WTC11 (cell line): ENCODE data around the gene FAM204A. TPM values are rescaled to one million over a fixed set of nuclear protein-coding genes. Genes with fewer than 3 reads are reported as not detected.

Experiments used
- ATAC-seq: fragments of 200-7000 bp; cut with Tn5 transposase; 2 replicates; pipeline ENCODE4 v1.10.0; 2021; ENCODE audit warnings: mild to moderate bottlenecking, moderate library complexity
- CTCF ChIA-PET: fragments of 300-600 bp; sonication (Branson Sonifier 250); formaldehyde crosslinking; loops from one replicate; lab custom pipeline; 2021; ENCODE audit warnings: antibody characterized with exemption; lab: Charles Lee
- POLR2A ChIA-PET: fragments of 350-600 bp; sonication (Branson Sonifier 250); formaldehyde crosslinking; loops from one replicate; lab custom pipeline; 2021; ENCODE audit warnings: antibody characterized with exemption; lab: Charles Lee
- DNase-seq: peaks from one replicate; pipeline ENCODE4 v3.0.0; 2021; ENCODE audit warnings: low spot score
- H3K27ac Mint-ChIP-seq: 2 replicates; pipeline ENCODE4 v1.8.0; 2021; ENCODE audit warnings: mixed read lengths
- H3K27me3 Mint-ChIP-seq: 2 replicates; pipeline ENCODE4 v1.8.0; 2021; ENCODE audit warnings: low read depth, mild to moderate bottlenecking, moderate library complexity, mixed read lengths
- H3K36me3 Mint-ChIP-seq: 2 replicates; pipeline ENCODE4 v1.8.0; 2021; ENCODE audit warnings: mixed read lengths
- H3K4me1 Mint-ChIP-seq: 2 replicates; pipeline ENCODE4 v1.8.0; 2022; ENCODE audit warnings: mixed read lengths
- H3K4me3 Mint-ChIP-seq: 2 replicates; pipeline ENCODE4 v1.8.0; 2021; ENCODE audit warnings: mild to moderate bottlenecking, moderate library complexity, mixed read lengths
- H3K9me3 Mint-ChIP-seq: 2 replicates; pipeline ENCODE4 v1.8.0; 2021; ENCODE audit warnings: mixed read lengths
- CREB1 ChIP-seq: sonication (generic); formaldehyde crosslinking; IDR thresholded peaks from 2 replicates; pipeline ENCODE4 v1.8.0; 2023; ENCODE audit warnings: mild to moderate bottlenecking, missing genetic modification reagents
- CREM ChIP-seq: sonication (generic); formaldehyde crosslinking; IDR thresholded peaks from 2 replicates; pipeline ENCODE4 v1.8.1; 2022; ENCODE audit warnings: mild to moderate bottlenecking, missing genetic modification reagents, moderate library complexity
- ELF4 ChIP-seq: sonication (generic); formaldehyde crosslinking; IDR thresholded peaks from 2 replicates; pipeline ENCODE4 v1.8.1; 2022; ENCODE audit warnings: low read depth, mild to moderate bottlenecking, moderate library complexity, missing genetic modification reagents
- GRHL2 ChIP-seq: fragments of 250-450 bp; sonication (Bioruptor Pico); IDR thresholded peaks from 2 replicates; pipeline ENCODE4 v1.8.0; 2022; ENCODE audit warnings: mild to moderate bottlenecking, moderate library complexity; ENCODE audit not compliant: insufficient replicate concordance, severe bottlenecking
- KAT7 ChIP-seq: sonication (generic); formaldehyde crosslinking; IDR thresholded peaks from 2 replicates; pipeline ENCODE4 v1.8.1; 2023; ENCODE audit warnings: missing genetic modification reagents, mild to moderate bottlenecking, borderline replicate concordance
- OVOL2 ChIP-seq: fragments of 250-450 bp; sonication (Bioruptor Pico); IDR thresholded peaks from 2 replicates; pipeline ENCODE4 v1.9.0; 2021; ENCODE audit warnings: mild to moderate bottlenecking, borderline replicate concordance
- PRRX2 ChIP-seq: fragments of 250-450 bp; sonication (Bioruptor Pico); IDR thresholded peaks from 2 replicates; pipeline ENCODE4 v1.8.0; 2021; ENCODE audit warnings: mild to moderate bottlenecking
- SMAD3 ChIP-seq: sonication (generic); formaldehyde crosslinking; IDR thresholded peaks from 2 replicates; pipeline ENCODE4 v1.8.0; 2022; ENCODE audit warnings: missing genetic modification reagents, mild to moderate bottlenecking, borderline replicate concordance
- SMAD4 ChIP-seq: sonication (generic); formaldehyde crosslinking; IDR thresholded peaks from 2 replicates; pipeline ENCODE4 v1.8.0; 2022; ENCODE audit warnings: mild to moderate bottlenecking, missing genetic modification reagents
- ZNF121 ChIP-seq: sonication (generic); formaldehyde crosslinking; IDR thresholded peaks from 2 replicates; pipeline ENCODE4 v1.8.0; 2023; ENCODE audit warnings: missing genetic modification reagents
- ZNF219 ChIP-seq: sonication (generic); formaldehyde crosslinking; IDR thresholded peaks from 2 replicates; pipeline ENCODE4 v1.8.0; 2023; ENCODE audit warnings: missing genetic modification reagents, mild to moderate bottlenecking, borderline replicate concordance
- total RNA-seq: library from RNA; stranded (reverse); gene quantifications from 3 replicates; pipeline ENCODE4 v1.2.3, GENCODE V29; 2021
- TF ChIP-seq, protein P1 (sequence below): sonication (generic); formaldehyde crosslinking; IDR thresholded peaks from 2 replicates; pipeline ENCODE4 v1.8.1; 2022; ENCODE audit warnings: low read depth, mild to moderate bottlenecking, moderate library complexity, missing genetic modification reagents, borderline replicate concordance
- TF ChIP-seq, protein P2 (sequence below): sonication (generic); formaldehyde crosslinking; IDR thresholded peaks from 2 replicates; pipeline ENCODE4 v1.8.1; 2022; ENCODE audit warnings: missing genetic modification reagents, borderline replicate concordance
- TF ChIP-seq, protein P3 (sequence below): sonication (generic); formaldehyde crosslinking; IDR thresholded peaks from 2 replicates; pipeline ENCODE4 v1.8.1; 2023; ENCODE audit warnings: mild to moderate bottlenecking, missing genetic modification reagents
- TF ChIP-seq, protein P4 (sequence below): sonication (generic); formaldehyde crosslinking; IDR thresholded peaks from 2 replicates; pipeline ENCODE4 v1.8.1; 2023; ENCODE audit warnings: mild to moderate bottlenecking, missing genetic modification reagents, borderline replicate concordance
- TF ChIP-seq, protein P5 (sequence below): sonication (generic); formaldehyde crosslinking; IDR thresholded peaks from 2 replicates; pipeline ENCODE4 v1.8.1; 2023; ENCODE audit warnings: mild to moderate bottlenecking, moderate library complexity, missing genetic modification reagents
- TF ChIP-seq, protein P6 (sequence below): fragments of 250-450 bp; sonication (Bioruptor Pico); IDR thresholded peaks from 2 replicates; pipeline ENCODE4 v1.9.0; 2021; ENCODE audit warnings: mild to moderate bottlenecking

Gene FAM204A
- total RNA-seq, 1 experiment from 2014 or later, result 33.3 TPM

DNA sequence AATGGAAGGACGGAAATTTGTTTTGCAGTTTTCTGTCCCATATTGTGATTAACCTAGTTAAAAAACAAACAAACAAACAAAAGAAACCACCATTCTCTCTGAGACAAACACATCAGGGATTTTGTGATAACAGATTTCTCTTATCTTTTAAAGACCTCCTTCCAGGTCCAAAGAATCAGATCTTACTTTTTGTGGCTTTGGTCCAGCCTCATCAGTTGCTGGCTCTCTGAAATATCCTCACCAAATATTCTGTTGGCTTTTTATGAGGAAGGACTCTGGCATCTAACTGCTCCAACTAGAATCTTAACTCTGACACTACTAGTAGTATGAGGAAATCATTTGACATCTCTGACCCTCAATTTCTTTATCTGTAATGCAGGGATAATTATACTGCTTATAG lies 4.8 kb downstream of the FAM204A start:
- Mint-ChIP-seq H3K27me3 (no peaks in the 10 kb centered on the region), H3K36me3 (peaks cover 24% of the 10 kb centered on the region), H3K27ac (no peak overlapping the region), H3K4me3 (no peak overlapping the region), H3K9me3 (no peaks in the 10 kb centered on the region), H3K4me1 (peaks cover 5% of the 10 kb centered on the region; the same call in 1 of the 2 replicates)
- DNase-seq, result no peak
- TF ChIP-seq KAT7, result no peak
- ChIA-PET POLR2A (no interaction called here), CTCF (no interaction called here)
- ATAC-seq, result no peak

DNA sequence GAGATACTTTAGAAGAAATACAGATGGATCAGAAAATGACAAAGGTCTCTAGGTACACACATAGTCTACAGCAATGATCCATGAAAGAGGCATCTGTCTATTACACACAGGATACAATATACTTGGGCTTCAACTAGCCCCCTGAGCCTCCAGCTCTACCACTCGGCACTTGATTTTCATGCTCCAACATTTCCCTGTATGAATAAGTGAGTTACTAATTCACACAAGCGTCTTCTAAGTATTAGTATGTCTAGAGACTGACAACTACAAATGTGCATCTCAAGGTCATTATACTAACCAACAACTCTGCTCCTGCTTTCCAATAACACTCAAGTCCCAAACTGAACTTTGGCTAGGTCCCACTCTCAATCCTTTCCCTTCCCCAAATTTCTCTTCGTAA lies 8.3 kb downstream of the FAM204A start:
- POLR2A ChIA-PET, result no interaction called here
- H3K27me3 Mint-ChIP-seq, result no peaks in the 10 kb centered on the region
- no peaks in the 10 kb centered on the region for H3K4me1 Mint-ChIP-seq
- ATAC-seq (no peak), DNase-seq (no peak)
- H3K4me3 Mint-ChIP-seq, result no peak overlapping the region
- H3K9me3 Mint-ChIP-seq, result no peaks in the 10 kb centered on the region
- TF ChIP-seq OVOL2 (CRISPR knock-in tag) (no peak), GRHL2 (CRISPR knock-in tag) (no peak), CREB1 (CRISPR knock-in tag) (no peak), ZNF219 (CRISPR knock-in tag) (no peak), CREM (CRISPR knock-in tag) (no peak)
- TF ChIP-seq, protein P1, sequence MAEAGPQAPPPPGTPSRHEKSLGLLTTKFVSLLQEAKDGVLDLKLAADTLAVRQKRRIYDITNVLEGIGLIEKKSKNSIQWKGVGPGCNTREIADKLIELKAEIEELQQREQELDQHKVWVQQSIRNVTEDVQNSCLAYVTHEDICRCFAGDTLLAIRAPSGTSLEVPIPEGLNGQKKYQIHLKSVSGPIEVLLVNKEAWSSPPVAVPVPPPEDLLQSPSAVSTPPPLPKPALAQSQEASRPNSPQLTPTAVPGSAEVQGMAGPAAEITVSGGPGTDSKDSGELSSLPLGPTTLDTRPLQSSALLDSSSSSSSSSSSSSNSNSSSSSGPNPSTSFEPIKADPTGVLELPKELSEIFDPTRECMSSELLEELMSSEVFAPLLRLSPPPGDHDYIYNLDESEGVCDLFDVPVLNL (CRISPR knock-in tag), result no peak
- TF ChIP-seq, protein P2, sequence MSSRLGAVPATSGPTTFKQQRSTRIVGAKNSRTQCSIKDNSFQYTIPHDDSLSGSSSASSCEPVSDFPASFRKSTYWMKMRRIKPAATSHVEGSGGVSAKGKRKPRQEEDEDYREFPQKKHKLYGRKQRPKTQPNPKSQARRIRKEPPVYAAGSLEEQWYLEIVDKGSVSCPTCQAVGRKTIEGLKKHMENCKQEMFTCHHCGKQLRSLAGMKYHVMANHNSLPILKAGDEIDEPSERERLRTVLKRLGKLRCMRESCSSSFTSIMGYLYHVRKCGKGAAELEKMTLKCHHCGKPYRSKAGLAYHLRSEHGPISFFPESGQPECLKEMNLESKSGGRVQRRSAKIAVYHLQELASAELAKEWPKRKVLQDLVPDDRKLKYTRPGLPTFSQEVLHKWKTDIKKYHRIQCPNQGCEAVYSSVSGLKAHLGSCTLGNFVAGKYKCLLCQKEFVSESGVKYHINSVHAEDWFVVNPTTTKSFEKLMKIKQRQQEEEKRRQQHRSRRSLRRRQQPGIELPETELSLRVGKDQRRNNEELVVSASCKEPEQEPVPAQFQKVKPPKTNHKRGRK (CRISPR knock-in tag), result no peak
- TF ChIP-seq, protein P3, sequence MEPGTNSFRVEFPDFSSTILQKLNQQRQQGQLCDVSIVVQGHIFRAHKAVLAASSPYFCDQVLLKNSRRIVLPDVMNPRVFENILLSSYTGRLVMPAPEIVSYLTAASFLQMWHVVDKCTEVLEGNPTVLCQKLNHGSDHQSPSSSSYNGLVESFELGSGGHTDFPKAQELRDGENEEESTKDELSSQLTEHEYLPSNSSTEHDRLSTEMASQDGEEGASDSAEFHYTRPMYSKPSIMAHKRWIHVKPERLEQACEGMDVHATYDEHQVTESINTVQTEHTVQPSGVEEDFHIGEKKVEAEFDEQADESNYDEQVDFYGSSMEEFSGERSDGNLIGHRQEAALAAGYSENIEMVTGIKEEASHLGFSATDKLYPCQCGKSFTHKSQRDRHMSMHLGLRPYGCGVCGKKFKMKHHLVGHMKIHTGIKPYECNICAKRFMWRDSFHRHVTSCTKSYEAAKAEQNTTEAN (CRISPR knock-in tag), result no peak
- TF ChIP-seq, all 79 proteins: peak for 0
- H3K27ac Mint-ChIP-seq, result 0 out of 2 replicates have a peak overlapping the region, but pooled peaks have one; percentile 2
- H3K36me3 Mint-ChIP-seq, result peaks cover 34% of the 10 kb centered on the region
- CTCF ChIA-PET, result no interaction called here

DNA sequence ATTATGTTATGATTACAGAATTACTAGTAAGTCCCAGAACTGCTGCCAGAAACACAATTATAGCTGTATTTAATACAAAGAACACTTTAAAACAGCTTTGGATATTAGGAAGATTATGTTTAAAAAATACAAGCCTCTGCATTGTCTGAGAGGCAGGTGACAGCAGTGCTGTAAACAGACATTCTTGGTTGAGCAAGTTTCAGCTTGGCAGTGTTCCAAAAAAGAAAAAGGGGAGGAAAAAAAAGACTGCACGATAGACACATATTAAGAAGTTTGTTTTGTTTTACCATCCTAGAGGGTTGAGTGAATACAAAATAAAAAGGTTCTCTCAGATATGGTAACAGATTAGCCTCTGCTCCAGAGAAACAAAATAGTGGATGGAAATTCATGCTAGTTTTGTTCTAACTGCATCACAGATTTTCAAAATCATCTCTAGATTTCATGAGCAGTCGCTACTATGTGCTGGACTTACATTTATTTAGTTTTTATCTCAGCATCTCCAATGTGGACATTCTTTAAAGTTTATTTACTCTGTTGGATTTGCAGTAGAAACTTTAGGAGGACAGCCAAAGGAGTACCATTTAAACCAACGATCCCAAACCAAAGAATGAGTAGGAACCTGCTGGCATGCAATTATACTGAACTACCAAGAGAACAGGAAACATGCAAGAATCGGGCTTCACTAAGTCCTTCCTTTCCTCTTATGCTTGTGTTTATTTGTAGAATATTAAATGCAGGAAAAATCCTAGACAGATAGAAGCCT lies 9.0 kb downstream of the FAM204A start:
- Mint-ChIP-seq H3K36me3 (peaks cover 38% of the 10 kb centered on the region), H3K27ac (no peak overlapping the region), H3K4me3 (no peak overlapping the region), H3K4me1 (no peaks in the 10 kb centered on the region), H3K9me3 (no peaks in the 10 kb centered on the region), H3K27me3 (no peaks in the 10 kb centered on the region)
- POLR2A ChIA-PET, result no interaction called here
- TF ChIP-seq, protein P4, sequence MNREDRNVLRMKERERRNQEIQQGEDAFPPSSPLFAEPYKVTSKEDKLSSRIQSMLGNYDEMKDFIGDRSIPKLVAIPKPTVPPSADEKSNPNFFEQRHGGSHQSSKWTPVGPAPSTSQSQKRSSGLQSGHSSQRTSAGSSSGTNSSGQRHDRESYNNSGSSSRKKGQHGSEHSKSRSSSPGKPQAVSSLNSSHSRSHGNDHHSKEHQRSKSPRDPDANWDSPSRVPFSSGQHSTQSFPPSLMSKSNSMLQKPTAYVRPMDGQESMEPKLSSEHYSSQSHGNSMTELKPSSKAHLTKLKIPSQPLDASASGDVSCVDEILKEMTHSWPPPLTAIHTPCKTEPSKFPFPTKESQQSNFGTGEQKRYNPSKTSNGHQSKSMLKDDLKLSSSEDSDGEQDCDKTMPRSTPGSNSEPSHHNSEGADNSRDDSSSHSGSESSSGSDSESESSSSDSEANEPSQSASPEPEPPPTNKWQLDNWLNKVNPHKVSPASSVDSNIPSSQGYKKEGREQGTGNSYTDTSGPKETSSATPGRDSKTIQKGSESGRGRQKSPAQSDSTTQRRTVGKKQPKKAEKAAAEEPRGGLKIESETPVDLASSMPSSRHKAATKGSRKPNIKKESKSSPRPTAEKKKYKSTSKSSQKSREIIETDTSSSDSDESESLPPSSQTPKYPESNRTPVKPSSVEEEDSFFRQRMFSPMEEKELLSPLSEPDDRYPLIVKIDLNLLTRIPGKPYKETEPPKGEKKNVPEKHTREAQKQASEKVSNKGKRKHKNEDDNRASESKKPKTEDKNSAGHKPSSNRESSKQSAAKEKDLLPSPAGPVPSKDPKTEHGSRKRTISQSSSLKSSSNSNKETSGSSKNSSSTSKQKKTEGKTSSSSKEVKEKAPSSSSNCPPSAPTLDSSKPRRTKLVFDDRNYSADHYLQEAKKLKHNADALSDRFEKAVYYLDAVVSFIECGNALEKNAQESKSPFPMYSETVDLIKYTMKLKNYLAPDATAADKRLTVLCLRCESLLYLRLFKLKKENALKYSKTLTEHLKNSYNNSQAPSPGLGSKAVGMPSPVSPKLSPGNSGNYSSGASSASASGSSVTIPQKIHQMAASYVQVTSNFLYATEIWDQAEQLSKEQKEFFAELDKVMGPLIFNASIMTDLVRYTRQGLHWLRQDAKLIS (CRISPR knock-in tag), result no peak
- TF ChIP-seq SMAD4 (CRISPR knock-in tag) (no peak), ZNF121 (no peak), ELF4 (CRISPR knock-in tag) (no peak), SMAD3 (CRISPR knock-in tag) (no peak), PRRX2 (CRISPR knock-in tag) (no peak)
- TF ChIP-seq, protein P5, sequence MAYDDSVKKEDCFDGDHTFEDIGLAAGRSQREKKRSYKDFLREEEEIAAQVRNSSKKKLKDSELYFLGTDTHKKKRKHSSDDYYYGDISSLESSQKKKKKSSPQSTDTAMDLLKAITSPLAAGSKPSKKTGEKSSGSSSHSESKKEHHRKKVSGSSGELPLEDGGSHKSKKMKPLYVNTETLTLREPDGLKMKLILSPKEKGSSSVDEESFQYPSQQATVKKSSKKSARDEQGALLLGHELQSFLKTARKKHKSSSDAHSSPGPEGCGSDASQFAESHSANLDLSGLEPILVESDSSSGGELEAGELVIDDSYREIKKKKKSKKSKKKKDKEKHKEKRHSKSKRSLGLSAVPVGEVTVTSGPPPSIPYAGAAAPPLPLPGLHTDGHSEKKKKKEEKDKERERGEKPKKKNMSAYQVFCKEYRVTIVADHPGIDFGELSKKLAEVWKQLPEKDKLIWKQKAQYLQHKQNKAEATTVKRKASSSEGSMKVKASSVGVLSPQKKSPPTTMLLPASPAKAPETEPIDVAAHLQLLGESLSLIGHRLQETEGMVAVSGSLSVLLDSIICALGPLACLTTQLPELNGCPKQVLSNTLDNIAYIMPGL, result no peak
- TF ChIP-seq, protein P6, sequence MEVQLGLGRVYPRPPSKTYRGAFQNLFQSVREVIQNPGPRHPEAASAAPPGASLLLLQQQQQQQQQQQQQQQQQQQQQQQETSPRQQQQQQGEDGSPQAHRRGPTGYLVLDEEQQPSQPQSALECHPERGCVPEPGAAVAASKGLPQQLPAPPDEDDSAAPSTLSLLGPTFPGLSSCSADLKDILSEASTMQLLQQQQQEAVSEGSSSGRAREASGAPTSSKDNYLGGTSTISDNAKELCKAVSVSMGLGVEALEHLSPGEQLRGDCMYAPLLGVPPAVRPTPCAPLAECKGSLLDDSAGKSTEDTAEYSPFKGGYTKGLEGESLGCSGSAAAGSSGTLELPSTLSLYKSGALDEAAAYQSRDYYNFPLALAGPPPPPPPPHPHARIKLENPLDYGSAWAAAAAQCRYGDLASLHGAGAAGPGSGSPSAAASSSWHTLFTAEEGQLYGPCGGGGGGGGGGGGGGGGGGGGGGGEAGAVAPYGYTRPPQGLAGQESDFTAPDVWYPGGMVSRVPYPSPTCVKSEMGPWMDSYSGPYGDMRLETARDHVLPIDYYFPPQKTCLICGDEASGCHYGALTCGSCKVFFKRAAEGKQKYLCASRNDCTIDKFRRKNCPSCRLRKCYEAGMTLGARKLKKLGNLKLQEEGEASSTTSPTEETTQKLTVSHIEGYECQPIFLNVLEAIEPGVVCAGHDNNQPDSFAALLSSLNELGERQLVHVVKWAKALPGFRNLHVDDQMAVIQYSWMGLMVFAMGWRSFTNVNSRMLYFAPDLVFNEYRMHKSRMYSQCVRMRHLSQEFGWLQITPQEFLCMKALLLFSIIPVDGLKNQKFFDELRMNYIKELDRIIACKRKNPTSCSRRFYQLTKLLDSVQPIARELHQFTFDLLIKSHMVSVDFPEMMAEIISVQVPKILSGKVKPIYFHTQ (CRISPR knock-in tag), result no peak
- CTCF ChIA-PET, result no interaction called here
- no peak for DNase-seq
- ATAC-seq, result no peak
